Fibroblast of villous mesenchyme (primary cell): ENCODE results near the gene SRSF6. TPM values are rescaled to one million over a fixed set of nuclear protein-coding genes. Genes with fewer than 3 reads are reported as not detected.
A peak's percentile ranks its signal among the peaks of the same experiment; 100 is the strongest.

Source experiments
- DNase-seq: peaks from one replicate; pipeline ENCODE4 v3.0.0-alpha.2; 2010; ENCODE audit warnings: low read depth
- H3K4me3 ChIP-seq: 2 replicates; pipeline ENCODE4 v1.5.1; 2011; ENCODE audit warnings: low read depth, mild to moderate bottlenecking, low read length
- total RNA-seq: library from RNA; depleted of rRNA; stranded (reverse); fragments of >200 nt; gene quantifications from 2 replicates; pipeline ENCODE4 v1.2.3, GENCODE V29; 2012
- TF ChIP-seq, protein P1 (sequence below): IDR thresholded peaks from 2 replicates; pipeline ENCODE4 v1.5.1; 2012; ENCODE audit warnings: low read depth, mild to moderate bottlenecking, low read length; ENCODE audit not compliant: insufficient read depth

The SRSF6 gene
- total RNA-seq, 1 donor: 54.8 TPM

- DNase-seq: no peak
- TF ChIP-seq, protein P1, sequence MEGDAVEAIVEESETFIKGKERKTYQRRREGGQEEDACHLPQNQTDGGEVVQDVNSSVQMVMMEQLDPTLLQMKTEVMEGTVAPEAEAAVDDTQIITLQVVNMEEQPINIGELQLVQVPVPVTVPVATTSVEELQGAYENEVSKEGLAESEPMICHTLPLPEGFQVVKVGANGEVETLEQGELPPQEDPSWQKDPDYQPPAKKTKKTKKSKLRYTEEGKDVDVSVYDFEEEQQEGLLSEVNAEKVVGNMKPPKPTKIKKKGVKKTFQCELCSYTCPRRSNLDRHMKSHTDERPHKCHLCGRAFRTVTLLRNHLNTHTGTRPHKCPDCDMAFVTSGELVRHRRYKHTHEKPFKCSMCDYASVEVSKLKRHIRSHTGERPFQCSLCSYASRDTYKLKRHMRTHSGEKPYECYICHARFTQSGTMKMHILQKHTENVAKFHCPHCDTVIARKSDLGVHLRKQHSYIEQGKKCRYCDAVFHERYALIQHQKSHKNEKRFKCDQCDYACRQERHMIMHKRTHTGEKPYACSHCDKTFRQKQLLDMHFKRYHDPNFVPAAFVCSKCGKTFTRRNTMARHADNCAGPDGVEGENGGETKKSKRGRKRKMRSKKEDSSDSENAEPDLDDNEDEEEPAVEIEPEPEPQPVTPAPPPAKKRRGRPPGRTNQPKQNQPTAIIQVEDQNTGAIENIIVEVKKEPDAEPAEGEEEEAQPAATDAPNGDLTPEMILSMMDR: no peak
- no peak overlapping the region for H3K4me3 ChIP-seq
Measured at GRCh38 chr20:43426172-43426571, 31.5 kb upstream of the SRSF6 start.

GRCh38 chr20:43430265-43431133 is 27.2 kb upstream of the SRSF6 start:
- TF ChIP-seq, protein P1: no peak
- DNase-seq: no peak
- H3K4me3 ChIP-seq: no peak overlapping the region

- no peak overlapping the region for H3K4me3 ChIP-seq
- TF ChIP-seq, protein P1: no peak
- DNase-seq: peak; percentile 2
Measured at GRCh38 chr20:43431134-43431519, 26.6 kb upstream of the SRSF6 start.

DNA sequence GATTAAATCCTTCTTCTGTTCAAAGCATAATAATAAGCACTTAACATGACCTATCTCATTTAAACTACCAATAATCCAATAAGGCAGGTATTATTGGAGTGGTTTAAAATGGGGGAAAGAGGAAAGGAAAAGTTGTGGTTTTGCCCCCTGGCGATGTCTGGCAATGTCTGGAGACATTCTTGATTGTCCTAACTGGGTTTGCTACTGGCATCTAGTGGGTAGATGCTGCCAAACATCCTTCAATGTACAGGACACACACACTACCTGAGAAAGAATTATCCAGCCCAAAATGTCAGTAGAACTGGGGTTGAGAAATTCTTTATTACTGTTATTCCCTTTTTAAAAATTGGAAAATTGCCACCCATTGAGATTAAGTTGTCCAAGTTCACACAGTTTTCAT is 25.2 kb upstream of the SRSF6 start:
- TF ChIP-seq, protein P1: no peak
- DNase-seq: no peak
- no peak overlapping the region for H3K4me3 ChIP-seq

DNA sequence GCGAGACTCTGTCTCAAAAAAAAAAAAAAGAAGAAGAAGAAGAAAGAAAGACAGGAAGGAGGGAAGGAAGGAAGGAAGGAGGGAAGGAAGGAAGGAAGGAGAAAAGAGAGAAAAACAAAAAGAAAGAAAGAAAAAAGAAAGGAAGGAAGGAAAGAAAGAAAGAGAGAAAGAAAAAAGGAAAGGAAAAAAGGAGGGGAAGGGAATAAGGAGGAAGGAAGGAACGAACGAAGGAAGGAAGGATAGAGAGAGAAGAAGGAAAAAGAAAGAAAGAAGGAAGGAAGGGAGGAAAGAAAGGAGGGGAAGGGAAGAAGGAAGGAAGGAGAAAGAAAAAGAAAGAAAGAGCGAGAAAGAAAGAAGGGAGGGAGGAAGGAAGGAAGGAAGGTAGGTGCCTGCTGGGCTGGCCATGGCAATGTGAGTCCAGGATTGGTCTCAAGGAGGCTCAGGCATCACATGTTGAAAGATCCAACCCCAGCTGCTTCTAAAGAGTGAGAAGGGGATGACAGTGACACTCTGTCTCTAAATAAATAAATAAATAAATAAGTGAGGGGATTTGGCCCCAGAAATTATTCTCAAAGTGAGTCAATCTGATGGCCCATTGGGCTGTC is 24.3 kb upstream of the SRSF6 start:
- DNase-seq: no peak
- TF ChIP-seq, protein P1: no peak
- no peak overlapping the region for H3K4me3 ChIP-seq

- no peak overlapping the region for H3K4me3 ChIP-seq
- TF ChIP-seq, protein P1: no peak
Measured at GRCh38 chr20:43434565-43434964, 23.1 kb upstream of the SRSF6 start.

More at GRCh38 chr20:43434565-43434964, 23.1 kb upstream of the SRSF6 start:
- no peak for DNase-seq
